H1 (cell line): ENCODE results near the gene RPL18. TPM values are rescaled to one million over a fixed set of nuclear protein-coding genes. Genes with fewer than 3 reads are reported as not detected.

Experiments used
- ASH2L ChIP-seq: fragments of 200-600, 300-600 bp; sonication (generic); IDR thresholded peaks from one replicate; pipeline ENCODE4 v1.7.1; 2017; ENCODE audit warnings: low read length
- BACH1 ChIP-seq: IDR thresholded peaks from 2 replicates; pipeline ENCODE4 v1.6.1; 2012; ENCODE audit warnings: low read length, improper control_type of control experiment
- CBX8 ChIP-seq: fragments of 300-800, 300-1000 bp; sonication (generic); IDR thresholded peaks from 2 replicates; pipeline ENCODE4 v1.7.1; 2016; ENCODE audit warnings: low read depth, low read length, borderline replicate concordance
- CHD2 ChIP-seq: IDR thresholded peaks from 2 replicates; pipeline ENCODE4 v1.6.1; 2012; ENCODE audit warnings: low read length, improper control_type of control experiment
- CREB1 ChIP-seq: IDR thresholded peaks from 2 replicates; pipeline ENCODE4 v1.6.1; 2012; ENCODE audit warnings: inconsistent platforms
- CTBP2 ChIP-seq: IDR thresholded peaks from 2 replicates; pipeline ENCODE4 v1.7.0; 2011; ENCODE audit warnings: borderline replicate concordance, mild to moderate bottlenecking, moderate library complexity, mixed read lengths, low read length; ENCODE audit not compliant: insufficient read depth, insufficient read length
- EP300 ChIP-seq, 2 experiments: IDR thresholded peaks; 1 replicate in 1 of 2; 2 replicates in 1 of 2; pipeline ENCODE4 v1.6.1; 2011 to 2012; ENCODE audit warnings: low read depth in 2 of 2, low read length in 2 of 2, mild to moderate bottlenecking in 2 of 2, borderline replicate concordance in 1 of 2, inconsistent platforms in 1 of 2, moderate library complexity in 1 of 2
- FOSL1 ChIP-seq: IDR thresholded peaks from 2 replicates; pipeline ENCODE4 v1.6.1; 2011; ENCODE audit warnings: mild to moderate bottlenecking, low read depth, low read length, moderate library complexity; ENCODE audit not compliant: insufficient read depth
- GABPA ChIP-seq: IDR thresholded peaks from 2 replicates; pipeline ENCODE4 v1.6.1; 2011; ENCODE audit warnings: mild to moderate bottlenecking, low read length, moderate library complexity, borderline replicate concordance; ENCODE audit not compliant: insufficient read depth
- KDM4A ChIP-seq: IDR thresholded peaks from one replicate; pipeline ENCODE4 v1.7.1; 2012; ENCODE audit warnings: low read depth, mild to moderate bottlenecking, moderate library complexity, low read length, inconsistent platforms; ENCODE audit not compliant: severe bottlenecking
- PHF8 ChIP-seq: fragments of 200-600 bp; sonication (generic); conservative IDR thresholded peaks from 2 replicates; pipeline ENCODE4 v1.7.1; 2012; ENCODE audit warnings: low read depth, mild to moderate bottlenecking, inconsistent platforms, low read length, moderate library complexity
- RNF2 ChIP-seq: fragments of 200-900, 300-1000 bp; sonication (generic); IDR thresholded peaks from 2 replicates; pipeline ENCODE4 v1.7.1; 2016; ENCODE audit warnings: borderline replicate concordance, low read depth, mild to moderate bottlenecking, antibody characterized with exemption, low read length; ENCODE audit not compliant: poor library complexity, severe bottlenecking; ENCODE audit errors: missing control alignments
- SAP30 ChIP-seq: fragments of 300-600 bp; sonication (generic); IDR thresholded peaks from 2 replicates; pipeline ENCODE4 v1.7.1; 2012; ENCODE audit warnings: low read length, moderate library complexity, mild to moderate bottlenecking, inconsistent platforms; ENCODE audit not compliant: insufficient read depth, insufficient replicate concordance
- SIRT6 ChIP-seq: IDR thresholded peaks from one replicate; pipeline ENCODE4 v1.7.1; 2012; ENCODE audit warnings: low read length, inconsistent platforms
- SP4 ChIP-seq: IDR thresholded peaks from 2 replicates; pipeline ENCODE4 v1.6.1; 2012; ENCODE audit warnings: low read length, inconsistent platforms
- SRF ChIP-seq: IDR thresholded peaks from 2 replicates; pipeline ENCODE4 v1.6.1; 2011; ENCODE audit warnings: mild to moderate bottlenecking, low read depth, low read length, moderate library complexity
- TCF12 ChIP-seq: IDR thresholded peaks from 2 replicates; pipeline ENCODE4 v1.6.1; 2011; ENCODE audit warnings: low read depth, mild to moderate bottlenecking, low read length
- YY1 ChIP-seq: IDR thresholded peaks from 2 replicates; pipeline ENCODE4 v1.6.1; 2011; ENCODE audit warnings: low read depth, mild to moderate bottlenecking, low read length
- ZNF274 ChIP-seq: IDR thresholded peaks from 2 replicates; pipeline ENCODE4 v1.7.0; 2012; ENCODE audit warnings: low read length, borderline replicate concordance; ENCODE audit errors: extremely low read depth
- polyA plus RNA-seq, 7 experiments: library from polyadenylated mRNA; depleted of rRNA in 3 of 7; stranded (reverse) in 5 of 7; unstranded in 2 of 7; fragments of >200 nt in 5 of 7; fragments of 200-250 nt in 2 of 7; gene quantifications; 1 replicate in 5 of 7; 2 replicates in 1 of 7; 4 replicates in 1 of 7; pipeline versions ENCODE4 v1.2.1 to v1.2.3, GENCODE V29; 2011 to 2013; ENCODE audit warnings: missing spikeins in 2 of 7, mixed read lengths in 2 of 7
- total RNA-seq: library from RNA; stranded (reverse); fragmentation: NEBNext Ultra II Directional; extraction: Animal tissue kit (Norgen Biotek cat#: 25700); gene quantifications from 2 replicates; pipeline ENCODE4 v1.2.1, GENCODE V29; 2021
- TF ChIP-seq, protein P1 (sequence below): IDR thresholded peaks from 2 replicates; pipeline ENCODE4 v1.6.1; 2012; ENCODE audit warnings: low read length, inconsistent platforms
- TF ChIP-seq, protein P2 (sequence below): IDR thresholded peaks from 2 replicates; pipeline ENCODE4 v1.6.1; 2011; ENCODE audit warnings: low read depth, mild to moderate bottlenecking, low read length; ENCODE audit not compliant: insufficient read depth

The RPL18 gene
- total and polyA plus RNA-seq, 2 of the 8 experiments (the other 6 are each of a cell fraction or from before 2014, with no cell fraction given) = 1,669 to 2,789 TPM

DNA sequence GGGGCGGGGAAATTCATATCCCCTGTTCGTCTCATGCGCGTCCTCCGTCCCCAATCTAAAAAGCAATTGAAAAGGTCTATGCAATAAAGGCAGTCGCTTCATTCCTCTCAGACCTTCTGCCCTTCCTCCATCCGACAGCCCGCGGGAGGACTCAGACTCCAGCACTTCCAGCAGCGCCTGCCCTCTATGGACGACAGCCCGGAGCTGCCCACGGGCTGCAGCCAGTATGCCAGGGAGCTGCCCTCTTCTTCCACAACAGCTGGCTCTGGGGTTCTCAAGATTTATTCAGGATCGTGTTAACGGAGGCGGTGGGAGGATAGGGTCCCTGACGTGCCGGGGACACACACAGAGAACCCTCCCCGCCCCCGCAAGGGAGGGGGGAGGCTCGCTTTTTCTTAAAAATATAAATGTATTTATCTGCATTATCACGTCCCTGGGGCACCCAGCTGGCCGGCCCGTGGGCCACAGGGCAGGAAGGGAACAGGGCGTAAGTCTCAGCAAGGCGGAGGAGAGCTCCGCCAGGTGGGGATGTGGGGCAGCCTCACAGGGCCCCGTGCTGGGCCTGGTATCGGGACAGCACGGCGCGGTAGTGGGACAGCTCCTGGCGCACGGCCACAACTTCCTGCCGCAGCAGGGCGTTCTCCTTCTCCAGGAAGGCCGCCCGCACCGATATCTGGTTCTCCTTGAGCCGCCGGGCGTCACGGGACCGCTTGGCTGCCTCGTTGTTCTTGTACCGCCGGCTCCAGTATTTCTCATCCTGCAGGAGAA is 11.5 kb upstream of the RPL18 start (continued):
- TF ChIP-seq, protein P1, sequence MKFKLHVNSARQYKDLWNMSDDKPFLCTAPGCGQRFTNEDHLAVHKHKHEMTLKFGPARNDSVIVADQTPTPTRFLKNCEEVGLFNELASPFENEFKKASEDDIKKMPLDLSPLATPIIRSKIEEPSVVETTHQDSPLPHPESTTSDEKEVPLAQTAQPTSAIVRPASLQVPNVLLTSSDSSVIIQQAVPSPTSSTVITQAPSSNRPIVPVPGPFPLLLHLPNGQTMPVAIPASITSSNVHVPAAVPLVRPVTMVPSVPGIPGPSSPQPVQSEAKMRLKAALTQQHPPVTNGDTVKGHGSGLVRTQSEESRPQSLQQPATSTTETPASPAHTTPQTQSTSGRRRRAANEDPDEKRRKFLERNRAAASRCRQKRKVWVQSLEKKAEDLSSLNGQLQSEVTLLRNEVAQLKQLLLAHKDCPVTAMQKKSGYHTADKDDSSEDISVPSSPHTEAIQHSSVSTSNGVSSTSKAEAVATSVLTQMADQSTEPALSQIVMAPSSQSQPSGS = no peak
- TF ChIP-seq, protein P2, sequence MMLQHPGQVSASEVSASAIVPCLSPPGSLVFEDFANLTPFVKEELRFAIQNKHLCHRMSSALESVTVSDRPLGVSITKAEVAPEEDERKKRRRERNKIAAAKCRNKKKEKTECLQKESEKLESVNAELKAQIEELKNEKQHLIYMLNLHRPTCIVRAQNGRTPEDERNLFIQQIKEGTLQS = no peak
- TF ChIP-seq CBX8 (no peak), GABPA (no peak; the same call in 1 of the 2 replicates), FOSL1 (no peak), SP4 (no peak), KDM4A (no peak), RNF2 (no peak), SAP30 (no peak), CREB1 (no peak), ASH2L (peak; percentile 63), CTBP2 (no peak), SIRT6 (peak; percentile 46), ZNF274 (no peak), PHF8 (0 out of 2 replicates have a peak, but pooled peaks have one; percentile 9), SRF (no peak), BACH1 (peak; percentile 51; the same call in 1 of the 2 replicates), TCF12 (no peak), CHD2 (peak; percentile 16; the same call in 1 of the 2 replicates), EP300 (IDR thresholded peaks at IDR 0.05; ENCODE audit: borderline replicate concordance in 1 of 2, low read depth in 2 of 2, low read length in 2 of 2) (0 out of 3 replicates have a peak, but pooled peaks of 1 of the 2 experiments have one; percentile 5), YY1 (no peak)
